Stimulated activated CD4-positive, alpha-beta T cell treated with anti-CD3 and anti-CD28 coated beads, Interleukin-12 subunit alpha, Interleukin-12 subunit beta, amount 100 ng/mL, for 4 hours (primary cell): Measurements from ENCODE around the gene ABCC5.
A peak's percentile ranks its signal among the peaks of the same experiment; 100 is the strongest.

ENCODE experiments used
- DNase-seq: peaks from one replicate; pipeline ENCODE4 v3.0.0-alpha.2; 2020

The ABCC5 gene

DNA sequence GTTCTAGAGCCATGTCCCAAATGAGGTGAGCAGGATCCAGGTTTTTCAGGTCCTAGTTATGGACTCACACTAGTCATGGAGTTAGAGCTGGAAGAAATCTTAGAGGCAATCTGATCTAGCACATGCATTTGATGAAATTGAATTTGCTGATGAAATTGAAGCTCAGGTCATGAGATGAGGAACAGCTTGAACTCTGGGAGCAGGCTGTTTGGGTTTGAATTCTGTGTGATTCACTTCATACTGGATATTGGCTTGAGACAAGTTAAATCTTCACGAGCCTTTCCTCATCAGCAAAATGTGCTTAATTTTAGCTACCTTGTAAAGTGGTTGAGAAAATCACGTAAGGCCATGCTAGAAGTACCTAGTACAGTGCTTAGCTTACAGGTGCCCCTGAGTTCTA is 99.5 kb downstream of the ABCC5 start:
- no peak for DNase-seq

DNA sequence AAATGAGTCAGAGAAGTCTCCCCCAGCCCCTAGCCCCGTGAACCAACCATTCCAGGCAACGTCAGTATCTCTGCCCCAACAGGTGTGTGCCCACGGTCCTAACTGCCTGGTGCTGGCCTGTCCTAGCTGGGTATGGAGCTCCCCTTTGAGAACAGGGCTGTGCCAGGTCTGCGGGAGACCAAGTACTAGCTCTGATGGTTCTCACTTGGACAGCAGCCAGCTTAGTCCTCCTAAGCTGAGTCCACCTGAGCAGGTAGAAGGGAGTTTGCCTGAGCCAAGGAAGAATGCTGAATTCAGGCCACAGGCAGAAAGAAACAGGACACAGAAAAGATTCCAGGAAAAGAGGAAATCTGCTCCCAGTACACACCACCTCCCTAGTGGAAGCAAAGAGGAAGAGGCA is 99.9 kb downstream of the ABCC5 start:
- DNase-seq: no peak

DNA sequence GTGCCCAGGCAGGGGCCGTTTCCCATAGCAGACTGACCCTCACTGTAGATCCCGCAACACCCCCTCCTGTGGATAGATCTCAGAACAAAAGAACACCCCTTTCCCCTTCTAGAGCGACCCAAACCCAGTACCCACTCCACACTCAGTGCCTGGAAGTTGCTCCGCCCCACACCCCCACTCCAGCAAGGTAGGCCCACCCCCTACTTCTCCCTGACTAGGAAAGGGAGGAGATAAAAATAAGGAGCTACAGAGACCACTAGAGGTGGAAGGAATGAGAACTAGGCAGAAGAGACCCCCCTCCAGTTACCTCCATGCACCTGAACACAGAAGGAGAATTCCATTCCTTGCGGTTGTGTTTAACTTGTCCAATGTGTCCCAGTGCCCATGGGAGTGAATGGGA is 102.8 kb downstream of the ABCC5 start:
- DNase-seq: no peak

DNA sequence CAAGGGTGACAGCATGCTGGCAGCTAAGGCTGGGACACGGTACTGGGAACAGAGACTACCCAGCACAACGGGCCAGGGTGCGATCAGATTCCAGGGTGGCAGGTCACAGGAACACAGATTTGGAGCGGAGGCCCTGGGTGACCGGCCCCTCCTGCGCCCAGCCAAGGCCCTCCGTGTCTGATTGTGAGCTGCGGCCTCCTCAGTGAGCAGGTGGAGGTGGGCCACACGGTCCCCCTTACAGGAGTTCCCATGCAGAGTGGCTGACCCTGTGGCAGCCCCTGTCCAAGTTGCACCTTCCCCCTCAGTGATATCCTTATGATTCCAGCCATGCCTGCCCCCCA is 104.1 kb downstream of the ABCC5 start:
- DNase-seq: no peak

DNA sequence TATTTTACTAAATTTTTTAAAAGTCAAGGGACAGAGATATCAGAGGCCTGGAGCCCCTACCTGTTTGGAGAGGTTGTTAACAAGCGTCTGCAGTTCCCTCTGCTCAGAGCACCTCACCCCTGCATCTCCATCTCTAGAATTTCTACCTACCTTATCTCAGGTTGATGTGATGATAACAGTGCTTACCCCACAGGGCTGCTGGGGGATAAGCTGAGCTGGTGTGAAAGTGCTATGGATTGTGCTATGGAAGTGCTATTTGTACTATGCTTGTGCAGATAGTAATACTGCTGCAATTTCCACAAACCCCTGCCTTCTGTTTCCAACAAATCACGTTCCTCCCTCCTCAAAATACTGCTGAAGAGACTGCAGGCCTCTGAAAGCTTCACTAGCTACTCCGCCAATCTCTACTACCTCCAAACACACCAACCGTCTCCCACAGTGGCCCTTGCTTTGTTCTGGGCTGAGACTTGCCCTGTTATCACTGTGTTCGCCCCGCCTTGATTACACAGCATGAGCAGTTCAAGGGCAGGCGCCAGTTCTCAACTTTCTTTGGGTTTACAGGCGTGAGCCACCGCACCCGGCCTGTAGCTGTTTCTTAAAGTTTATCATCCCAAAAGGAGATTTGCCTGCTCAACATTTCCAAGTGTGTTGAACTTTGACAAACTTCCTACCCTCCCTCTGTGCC is 104.6 kb downstream of the ABCC5 start:
- no peak for DNase-seq

DNA sequence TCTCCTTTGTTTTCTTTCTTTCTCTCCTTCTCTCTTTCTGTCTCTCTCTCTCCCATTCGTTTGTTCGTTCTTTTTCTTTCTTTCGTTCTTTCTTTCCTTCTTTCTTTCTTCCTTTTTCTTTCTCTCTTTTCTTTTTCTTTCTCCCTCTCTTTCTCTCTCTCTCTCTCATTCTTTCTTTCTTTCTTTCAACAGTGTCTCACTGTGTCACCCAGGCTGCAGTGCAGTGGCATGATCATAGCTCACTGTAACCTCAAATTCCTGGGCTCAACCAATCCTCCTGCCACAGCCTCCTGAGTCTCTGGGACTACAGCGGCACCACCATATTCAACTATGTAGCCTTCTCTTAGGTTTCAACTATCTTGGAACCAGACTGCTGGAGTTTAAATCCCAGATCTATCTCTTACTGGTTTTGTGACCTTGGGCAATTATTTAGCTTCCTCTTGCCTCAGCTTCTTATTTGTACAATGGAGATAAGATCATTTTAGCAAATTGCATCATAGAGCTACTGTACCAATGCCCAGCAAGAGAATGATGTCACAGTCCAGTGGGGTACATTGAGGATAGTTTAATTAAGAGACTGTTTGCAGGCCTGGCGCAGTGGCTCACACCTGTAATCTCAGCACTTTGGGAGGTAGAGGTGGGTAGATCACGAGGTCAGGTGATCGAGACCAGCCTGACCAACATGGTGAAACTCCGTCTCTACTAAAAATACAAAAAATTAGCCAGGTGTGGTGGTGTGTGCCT is 105.7 kb downstream of the ABCC5 start:
- DNase-seq: no peak

DNA sequence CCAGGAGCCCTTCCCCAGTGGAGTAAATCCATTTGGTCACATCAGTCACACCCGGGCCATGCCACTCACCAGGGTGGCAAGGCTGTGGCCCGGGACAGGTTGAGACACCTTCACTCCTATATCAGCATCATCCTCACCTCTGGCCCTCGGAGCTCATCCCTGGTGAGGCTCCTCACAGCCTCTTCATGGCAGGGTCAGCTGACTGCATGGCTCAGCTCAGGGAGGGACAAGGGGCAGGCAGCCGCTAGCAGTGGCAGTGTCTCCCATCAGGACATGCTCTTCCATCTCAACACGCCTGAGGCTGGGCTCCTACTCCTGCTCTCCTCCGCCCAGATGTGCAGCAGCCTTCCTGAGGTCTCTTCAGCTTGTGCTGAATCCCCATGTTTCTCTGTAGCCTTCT is 106.6 kb downstream of the ABCC5 start:
- DNase-seq: no peak

DNA sequence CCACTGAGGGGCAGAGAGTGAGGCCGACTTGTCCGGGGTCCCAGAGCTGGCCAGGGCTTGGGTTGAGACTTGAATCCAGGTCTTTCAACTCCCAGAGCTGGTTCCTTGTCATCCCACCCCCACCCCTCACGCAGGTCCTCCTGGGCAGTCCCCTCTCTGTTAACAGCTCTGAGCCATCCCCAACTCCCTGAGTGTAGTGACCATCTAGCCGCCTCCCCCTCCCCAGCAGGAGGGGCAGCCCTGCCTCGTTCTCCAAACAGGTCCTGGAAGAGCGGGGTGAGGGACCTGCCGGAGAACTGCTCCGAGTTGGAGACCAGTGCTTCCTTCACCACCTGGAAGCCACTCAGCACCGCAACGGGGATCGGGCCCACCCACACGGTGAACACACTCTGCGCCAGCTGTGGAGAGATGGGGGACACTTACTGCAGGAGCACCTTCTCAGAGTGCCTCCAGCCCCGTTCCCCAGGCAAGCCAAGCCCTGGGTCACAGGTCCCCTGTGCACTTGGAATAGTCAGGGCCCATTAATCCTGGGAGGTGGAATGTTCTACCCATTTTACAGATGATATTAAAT is 108.6 kb downstream of the ABCC5 start:
- no peak for DNase-seq

DNA sequence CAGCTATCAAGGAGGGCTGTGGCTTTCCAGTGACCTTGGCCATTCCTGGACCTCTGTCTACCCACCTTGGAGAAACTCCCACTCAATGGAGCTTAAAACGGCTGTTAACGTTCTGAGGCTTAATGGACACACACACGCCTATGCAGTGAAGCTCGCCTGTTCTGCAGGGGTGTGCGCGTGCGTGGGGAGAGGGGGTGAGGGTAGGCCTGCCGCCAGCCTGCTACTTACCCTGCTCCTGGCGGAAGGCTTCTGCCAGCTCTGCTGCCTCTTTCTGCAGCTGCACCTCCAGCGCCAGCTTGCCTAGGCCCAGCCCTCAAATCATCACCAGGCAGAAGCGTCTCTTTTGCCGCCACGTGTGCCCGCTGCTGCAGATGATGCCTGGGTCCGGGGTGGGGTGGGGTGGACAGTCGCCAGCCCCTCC is 109.8 kb downstream of the ABCC5 start:
- DNase-seq: no peak

DNA sequence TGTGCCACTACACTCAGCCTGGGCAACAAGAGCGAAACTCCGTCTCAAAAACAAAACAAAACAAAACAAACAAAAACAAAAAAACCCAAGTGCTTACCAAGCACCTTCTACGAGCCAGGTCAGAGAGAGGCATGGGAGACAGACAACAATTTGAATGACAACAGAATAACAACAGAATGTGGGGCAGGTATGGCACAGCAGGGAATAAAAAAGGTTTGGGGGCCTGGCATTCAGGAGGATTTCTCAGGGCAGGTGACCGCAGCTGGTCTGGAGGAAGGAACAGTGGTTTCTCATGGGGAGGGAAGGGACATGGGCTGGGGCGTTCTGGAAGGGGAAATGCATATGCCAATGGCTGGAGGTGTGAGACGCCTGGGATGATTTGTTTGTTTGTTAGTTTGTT is 110.5 kb downstream of the ABCC5 start:
- DNase-seq: no peak

DNA sequence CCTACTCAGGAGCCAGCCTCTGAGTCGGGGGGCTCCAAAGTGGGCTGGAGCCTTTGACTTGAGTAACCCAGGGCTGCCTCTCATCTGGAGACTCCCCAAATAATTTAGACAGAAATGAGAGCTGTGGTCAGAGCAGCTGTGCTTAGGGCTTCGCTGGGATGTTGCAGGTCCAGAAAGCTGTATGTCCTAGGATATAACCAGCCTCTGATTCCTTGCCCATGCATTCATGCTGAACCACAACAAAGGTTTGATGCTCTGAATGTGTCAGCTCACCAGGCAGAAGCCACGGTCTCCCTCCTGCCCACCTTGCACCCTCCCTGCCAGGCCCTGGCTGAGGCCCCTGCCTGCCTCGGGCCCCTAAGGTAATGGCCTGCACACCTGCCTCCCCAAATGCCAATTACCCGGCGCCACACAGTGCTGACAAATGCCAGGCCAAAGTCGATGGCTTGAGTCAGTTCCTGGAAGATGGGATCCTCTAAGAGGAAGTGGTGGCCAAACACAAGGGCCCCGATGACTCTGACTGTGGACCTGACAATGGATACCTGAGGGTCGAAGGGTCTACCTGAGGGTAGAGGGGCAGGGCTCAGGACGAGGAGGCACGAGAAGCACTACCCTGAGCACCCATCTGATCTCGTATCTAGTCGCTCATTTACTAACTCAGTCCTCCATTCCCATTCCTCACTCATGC is 111.3 kb downstream of the ABCC5 start:
- DNase-seq: no peak

DNA sequence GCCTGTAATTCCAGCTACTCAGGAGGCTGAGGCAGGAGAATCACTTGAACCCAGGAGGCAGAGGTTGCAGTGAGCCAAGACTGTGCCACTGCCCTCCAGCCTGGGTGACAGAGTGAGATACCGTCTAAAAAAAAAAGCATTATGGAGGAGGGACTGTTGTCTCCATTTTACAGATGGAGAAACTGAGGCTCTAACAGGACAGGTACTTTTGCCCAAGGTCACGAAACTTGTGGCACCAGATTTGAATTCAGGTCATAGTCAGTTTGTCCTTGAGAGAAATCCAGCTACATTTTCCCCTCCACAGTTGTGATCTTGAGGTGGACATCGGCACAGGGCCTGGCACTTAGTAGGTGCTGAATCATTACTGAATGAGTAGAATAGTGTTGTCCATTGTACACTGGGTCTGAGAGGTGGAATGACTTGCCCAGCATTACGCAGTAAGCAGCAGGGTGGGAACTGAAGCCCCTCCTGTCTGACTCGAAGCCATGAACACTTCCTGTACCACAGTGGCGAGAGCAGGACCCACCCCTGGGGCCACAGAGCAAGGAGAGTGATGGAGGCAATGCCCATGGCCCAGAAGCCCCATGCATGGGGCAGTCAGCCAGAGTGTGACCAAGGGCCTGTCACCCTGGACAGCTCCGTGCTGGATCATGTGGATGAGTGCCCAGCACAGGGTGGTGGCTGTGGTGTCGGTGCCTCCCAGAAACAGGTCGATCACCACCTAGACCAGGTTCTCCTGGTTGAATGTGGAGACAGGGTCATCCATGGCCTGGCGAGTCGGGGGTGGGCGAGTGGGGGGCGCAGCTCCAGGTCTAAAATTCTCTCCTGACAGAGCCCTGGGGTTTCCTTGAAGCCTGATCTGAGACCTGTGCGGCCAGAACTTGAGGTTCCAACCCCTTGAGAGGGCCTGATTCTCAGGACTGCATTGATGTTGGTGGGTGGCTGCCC is 112.6 kb downstream of the ABCC5 start:
- no peak for DNase-seq

DNA sequence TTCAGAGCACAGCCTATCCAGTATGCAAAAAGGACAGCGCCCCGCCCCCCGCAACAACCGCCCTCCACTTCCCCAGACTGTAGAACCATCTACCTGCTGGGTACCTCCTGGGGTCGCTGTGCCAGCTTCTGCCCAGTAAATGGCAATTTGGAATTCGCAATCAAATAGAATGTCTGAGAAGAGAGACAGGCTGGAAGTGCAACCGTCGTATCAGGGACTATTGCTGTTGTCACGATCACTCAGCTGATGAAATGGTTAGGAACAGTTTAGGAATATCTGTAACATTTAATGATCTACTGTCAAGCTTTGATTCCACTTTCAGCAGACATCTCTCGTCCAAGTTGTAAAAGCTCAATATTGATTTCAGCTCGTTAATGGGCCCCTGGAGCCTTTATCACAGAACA is 119.7 kb downstream of the ABCC5 start:
- DNase-seq: no peak

DNA sequence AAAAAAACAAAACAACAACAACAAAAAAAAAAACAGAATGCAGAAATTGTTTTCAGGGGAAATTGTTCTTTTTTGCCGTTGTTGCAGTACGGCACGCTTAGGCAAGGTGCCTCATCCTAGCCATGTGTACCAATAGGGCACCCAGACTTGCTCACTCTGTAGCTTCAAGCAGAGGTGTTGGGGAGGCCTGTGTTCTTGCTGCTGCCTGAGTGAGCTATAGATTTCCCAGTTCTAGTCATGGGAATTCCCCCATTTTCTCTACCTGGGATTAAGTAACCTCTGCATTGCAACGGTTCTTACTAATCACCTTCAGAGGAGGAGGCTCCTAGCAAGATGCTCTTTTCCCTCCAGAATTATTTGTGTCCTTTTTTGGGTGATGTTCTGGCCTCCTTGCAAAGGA is 120.1 kb downstream of the ABCC5 start:
- no peak for DNase-seq

DNA sequence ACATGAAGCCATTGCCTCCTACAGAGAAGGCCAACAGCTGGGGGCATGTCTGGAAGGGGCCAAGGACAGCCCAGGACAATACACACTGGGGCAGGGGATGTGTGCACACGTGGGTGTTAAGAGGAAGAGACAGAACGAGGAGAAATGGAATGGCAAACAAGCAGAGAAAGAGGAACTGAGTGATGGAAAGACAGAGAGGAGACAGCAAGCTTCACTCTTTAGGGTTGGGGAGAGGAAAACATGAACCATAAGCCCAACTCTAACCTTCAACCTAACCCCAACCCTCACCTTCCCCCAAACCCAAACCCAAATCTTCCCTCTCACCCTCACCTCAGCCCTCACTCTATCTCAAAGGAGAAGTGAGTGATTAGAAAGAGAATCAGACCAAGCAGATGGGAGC is 121.1 kb downstream of the ABCC5 start:
- DNase-seq: no peak

DNA sequence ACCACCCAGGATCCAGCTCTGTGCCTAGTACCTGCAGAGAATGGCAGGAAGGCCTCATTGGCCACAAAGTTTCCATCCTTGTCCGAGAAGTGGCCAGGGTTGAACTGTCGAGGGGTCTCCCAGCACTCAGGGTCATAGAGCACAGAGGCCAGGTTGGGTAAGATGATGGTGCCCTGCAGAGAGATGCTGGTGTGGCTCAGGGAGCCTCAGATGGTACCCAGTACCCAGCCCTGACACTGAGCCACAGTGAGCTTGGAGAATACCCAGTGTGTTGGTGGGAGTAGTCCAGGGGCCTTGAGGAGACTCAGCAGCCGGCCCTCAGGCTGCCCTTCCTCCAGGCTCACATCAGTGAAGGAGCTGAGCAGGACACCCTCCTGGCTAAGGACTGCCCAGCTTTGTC is 121.5 kb downstream of the ABCC5 start:
- no peak for DNase-seq

DNA sequence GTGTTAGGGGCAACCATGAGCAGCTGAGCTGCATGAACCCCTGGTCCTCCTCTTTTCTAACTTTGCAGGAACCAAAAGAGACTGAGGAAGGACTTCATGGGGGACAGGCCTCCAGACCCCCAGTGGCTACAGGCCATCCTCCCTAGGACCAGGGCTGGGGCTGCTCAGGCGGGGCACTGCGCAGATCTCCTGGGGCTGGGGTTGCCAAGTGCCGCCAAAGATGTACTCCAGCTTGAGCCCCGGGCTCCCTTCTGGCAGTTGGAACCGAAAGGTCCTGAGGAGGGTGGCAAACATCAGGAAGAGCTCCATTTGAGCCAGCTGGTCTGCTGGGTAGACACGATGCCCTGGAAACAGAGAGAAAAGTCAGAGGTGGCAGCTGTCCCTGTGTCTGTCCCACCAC is 121.9 kb downstream of the ABCC5 start:
- no peak for DNase-seq

DNA sequence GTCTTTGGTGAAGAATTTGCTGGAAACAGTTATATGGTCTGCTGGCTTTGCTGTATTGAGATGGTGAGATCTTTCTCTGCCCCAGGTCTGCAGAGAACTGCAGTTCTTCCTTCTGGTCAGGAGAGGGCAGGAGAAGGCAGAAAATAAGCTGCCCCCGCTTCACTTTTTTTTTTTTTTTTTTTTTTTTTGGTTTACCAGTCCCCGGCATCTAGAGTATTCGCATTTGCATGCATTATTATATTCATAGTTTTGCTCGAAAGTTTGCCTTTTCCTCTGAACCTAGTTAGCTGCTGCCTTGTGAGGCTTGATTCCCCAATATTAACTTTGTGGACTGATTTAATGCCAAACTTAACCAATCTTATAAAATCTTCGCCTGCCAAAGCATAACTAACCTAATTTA is 122.4 kb downstream of the ABCC5 start:
- no peak for DNase-seq

DNA sequence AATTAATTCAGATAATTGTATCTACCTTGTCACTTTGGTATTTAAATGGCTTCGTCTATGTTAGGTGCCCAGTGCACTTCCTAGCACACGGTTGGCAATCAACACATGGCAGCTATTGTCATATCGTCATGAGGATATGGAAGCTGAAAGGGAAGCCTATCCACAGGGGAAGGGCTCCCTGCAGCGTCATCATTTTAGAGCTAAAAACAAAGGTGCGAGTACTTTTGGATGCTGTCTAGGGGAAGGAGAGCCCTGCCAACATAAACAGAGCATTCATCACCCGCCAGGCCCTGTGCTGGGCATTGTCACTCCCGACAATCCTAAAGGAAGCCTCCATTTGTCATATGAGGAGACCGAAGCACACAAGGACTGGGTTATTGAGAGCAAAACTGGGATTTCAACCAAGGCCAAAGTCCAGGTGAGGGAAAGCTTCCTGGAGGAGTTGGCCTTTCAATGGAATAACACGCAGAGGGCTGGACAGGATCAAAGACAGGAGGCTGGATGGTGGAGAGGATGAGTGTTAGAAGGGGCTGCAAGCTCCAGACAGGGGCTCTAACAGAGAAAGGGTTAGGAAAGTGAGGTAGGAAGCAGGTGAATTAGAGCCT is 125.0 kb downstream of the ABCC5 start:
- DNase-seq: no peak

DNA sequence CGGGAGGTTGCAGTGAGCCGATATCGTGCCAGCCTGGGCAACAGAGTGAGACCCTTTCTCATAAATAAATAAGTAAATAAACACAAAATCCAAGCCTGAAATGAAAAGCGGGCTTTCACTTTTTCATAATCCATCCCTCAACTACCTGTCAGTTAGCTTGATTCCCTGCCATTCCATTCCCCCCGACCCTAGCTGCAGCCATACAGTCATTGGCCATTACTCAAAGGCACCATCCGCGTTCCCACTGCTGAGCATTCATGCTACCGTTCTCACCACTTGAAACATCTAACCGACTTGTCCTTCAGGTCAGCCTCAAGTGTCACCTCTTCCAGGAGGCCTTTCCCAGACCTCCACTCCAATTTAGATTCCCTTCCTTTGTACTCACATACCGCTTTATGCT is 131.9 kb downstream of the ABCC5 start:
- DNase-seq: no peak

DNA sequence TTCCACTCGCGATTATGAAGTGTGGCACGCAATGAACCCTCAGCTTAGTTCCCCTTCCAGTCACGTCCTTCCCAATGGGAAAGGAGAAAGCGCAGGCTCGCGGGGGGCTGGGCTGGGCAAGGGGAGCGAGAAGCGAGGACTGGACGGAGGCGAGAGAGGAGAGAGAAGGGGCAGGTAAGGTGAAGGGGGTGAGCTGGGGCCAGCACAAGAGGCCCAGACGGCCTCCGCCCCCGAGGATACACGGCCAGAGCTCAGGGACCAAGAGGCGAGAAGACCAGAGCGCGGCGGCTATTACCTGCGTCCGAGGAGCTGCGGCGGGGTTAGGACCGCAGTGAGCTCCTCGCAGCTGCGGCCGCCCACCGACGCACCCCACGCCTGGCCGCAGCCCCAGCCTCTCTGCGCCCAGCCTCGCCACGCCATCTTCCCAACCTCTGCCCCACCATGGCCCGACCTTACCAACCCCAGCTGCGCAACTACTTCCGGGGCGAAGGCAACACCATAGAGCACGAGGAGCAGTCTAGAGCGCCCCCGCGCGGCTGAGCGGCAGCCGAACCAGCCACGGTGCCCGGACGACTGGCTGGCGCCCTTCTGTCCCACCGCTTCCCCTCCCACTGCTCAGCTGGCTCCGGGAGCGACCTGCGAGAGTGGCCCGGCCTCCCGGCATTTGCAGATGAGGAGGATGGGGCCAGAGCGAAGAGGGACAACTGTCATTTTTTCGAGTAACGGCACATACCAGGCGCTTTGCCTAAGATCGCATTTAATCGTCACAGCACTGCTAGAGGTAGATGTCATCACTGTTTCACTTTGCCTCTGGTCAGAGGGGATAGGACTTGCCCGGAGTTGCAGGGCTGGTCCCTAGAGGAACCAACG is 133.0 kb downstream of the ABCC5 start, which contains the start of gene PARL:
TSS of gene PARL (minus strand) at position 454 of the 870 bp plus-strand sequence. CDS start at position 420, 34 bp downstream.
- peak; percentile 97 for DNase-seq
